ENCODE results near the gene PTPRK. TPM values are rescaled to one million over a fixed set of nuclear protein-coding genes. Genes with fewer than 3 reads are reported as not detected.
A peak's percentile ranks its signal among the peaks of the same experiment; 100 is the strongest.

The PTPRK gene
- total and polyA plus RNA-seq, 4 donors, result 8.2 to 224 (median 42.9) TPM

GRCh38 chr6:128131036-128131435 lies 389.4 kb downstream of the PTPRK start:
- no peak overlapping the region for H3K4me3 ChIP-seq
- no peaks in the 10 kb centered on the region for H3K36me3 ChIP-seq (ENCODE audit: control insufficient read depth in 4 of 4, insufficient read depth in 4 of 4, low read length in 4 of 4)
- DNase-seq (peak in 2 of 3 donors; percentile 45 to 48), ATAC-seq (ENCODE audit: insufficient read depth, low FRiP score) (no peak)
- H3K9ac ChIP-seq (ENCODE audit: insufficient read depth in 1 of 2, low read length in 2 of 2), result no peak overlapping the region
- H3K4me1 ChIP-seq (ENCODE audit: control insufficient read depth in 5 of 5, insufficient read depth in 5 of 5, low read length in 5 of 5), result peaks cover 0 to 14% (median 7%) of the 10 kb centered on the region in 5 donors
- WGBS, 2 donors, result 91 to 93% methylated on average over 4 of the region's 4 CpGs
- H3K9me3 ChIP-seq (ENCODE audit: control insufficient read depth in 4 of 4, insufficient read depth in 3 of 4, low read length in 3 of 4), result no peaks in the 10 kb centered on the region
- no peak for TF ChIP-seq CTCF (IDR thresholded peaks at IDR 0.05; ENCODE audit: control extremely low read depth, extremely low read depth)
- peak overlapping the region in 1 of 2 donors; percentile 40 for H3K27ac ChIP-seq (ENCODE audit: low read depth in 1 of 2, low read length in 1 of 2)
- H3K27me3 ChIP-seq (ENCODE audit: control insufficient read depth in 3 of 3, insufficient read depth in 3 of 3, low read length in 2 of 3), result no peaks in the 10 kb centered on the region

DNA sequence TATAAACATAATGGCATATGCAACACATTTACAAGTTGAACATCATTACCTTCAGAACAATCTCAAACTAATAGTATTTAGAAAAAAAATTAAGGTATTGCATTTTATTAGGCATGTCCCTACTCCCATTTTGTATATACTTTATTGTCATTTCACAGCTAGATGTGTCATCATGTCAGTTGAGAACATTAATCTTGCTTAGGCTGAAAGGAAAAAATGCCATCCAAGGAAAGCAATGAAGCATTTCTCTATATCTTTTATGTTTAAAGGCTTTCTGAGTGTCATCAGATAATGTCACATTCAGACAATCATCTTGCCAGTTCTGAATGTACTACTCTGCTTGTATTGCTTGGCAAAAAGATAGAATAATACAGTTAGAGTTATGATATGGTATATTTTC lies 390.7 kb downstream of the PTPRK start:
- Histone ChIP-seq H3K4me3 (no peak overlapping the region), H3K9ac (ENCODE audit: insufficient read depth in 1 of 2, low read length in 2 of 2) (no peak overlapping the region), H3K36me3 (ENCODE audit: control insufficient read depth in 4 of 4, insufficient read depth in 4 of 4, low read length in 4 of 4) (no peaks in the 10 kb centered on the region), H3K9me3 (ENCODE audit: control insufficient read depth in 4 of 4, insufficient read depth in 3 of 4, low read length in 3 of 4) (no peaks in the 10 kb centered on the region), H3K4me1 (ENCODE audit: control insufficient read depth in 5 of 5, insufficient read depth in 5 of 5, low read length in 5 of 5) (peaks cover 0 to 14% (median 7%) of the 10 kb centered on the region in 5 donors), H3K27ac (ENCODE audit: low read depth in 1 of 2, low read length in 1 of 2) (no peak overlapping the region), H3K27me3 (ENCODE audit: control insufficient read depth in 3 of 3, insufficient read depth in 3 of 3, low read length in 2 of 3) (no peaks in the 10 kb centered on the region)
- DNase-seq (no peak), ATAC-seq (ENCODE audit: insufficient read depth, low FRiP score) (no peak)
- no peak for TF ChIP-seq CTCF (IDR thresholded peaks at IDR 0.05; ENCODE audit: control extremely low read depth, extremely low read depth)

GRCh38 chr6:128127650-128128049 lies 392.7 kb downstream of the PTPRK start:
- TF ChIP-seq CTCF (IDR thresholded peaks at IDR 0.05; ENCODE audit: control extremely low read depth, extremely low read depth), result no peak
- no peaks in the 10 kb centered on the region for H3K36me3 ChIP-seq (ENCODE audit: control insufficient read depth in 4 of 4, insufficient read depth in 4 of 4, low read length in 4 of 4)
- ATAC-seq (ENCODE audit: insufficient read depth, low FRiP score) (no peak), DNase-seq (no peak)
- H3K4me3 ChIP-seq, result no peak overlapping the region
- no peak overlapping the region for H3K27ac ChIP-seq (ENCODE audit: low read depth in 1 of 2, low read length in 1 of 2)
- no peaks in the 10 kb centered on the region for H3K27me3 ChIP-seq (ENCODE audit: control insufficient read depth in 3 of 3, insufficient read depth in 3 of 3, low read length in 2 of 3)
- no peaks in the 10 kb centered on the region for H3K9me3 ChIP-seq (ENCODE audit: control insufficient read depth in 4 of 4, insufficient read depth in 3 of 4, low read length in 3 of 4)
- H3K4me1 ChIP-seq (ENCODE audit: control insufficient read depth in 5 of 5, insufficient read depth in 5 of 5, low read length in 5 of 5), result peaks cover 0 to 14% (median 7%) of the 10 kb centered on the region in 5 donors
- WGBS, 2 donors, result 94 to 100% methylated on average over 1 of the region's 1 CpG
- H3K9ac ChIP-seq (ENCODE audit: insufficient read depth in 1 of 2, low read length in 2 of 2), result no peak overlapping the region

DNA sequence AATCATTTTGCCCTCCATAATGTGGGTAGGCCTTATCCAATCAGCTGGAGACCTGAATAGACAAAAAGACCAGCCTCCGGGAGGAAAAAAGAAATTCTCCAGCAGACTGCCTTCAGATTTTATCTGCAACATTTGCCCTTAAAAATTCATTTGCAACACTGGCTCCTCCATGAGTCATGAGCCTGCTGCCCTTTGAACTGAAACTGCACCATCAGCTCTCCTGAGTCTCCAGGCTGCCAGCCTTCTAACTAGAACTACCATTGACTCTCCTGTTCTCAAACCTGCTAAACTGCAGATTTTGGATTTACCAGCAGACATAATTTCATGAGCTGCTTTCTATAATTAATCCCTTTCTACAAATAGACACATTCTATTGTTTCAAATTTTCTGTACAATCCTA lies 395.7 kb downstream of the PTPRK start:
- Histone ChIP-seq H3K9ac (ENCODE audit: insufficient read depth in 1 of 2, low read length in 2 of 2) (no peak overlapping the region), H3K36me3 (ENCODE audit: control insufficient read depth in 4 of 4, insufficient read depth in 4 of 4, low read length in 4 of 4) (no peaks in the 10 kb centered on the region), H3K27me3 (ENCODE audit: control insufficient read depth in 3 of 3, insufficient read depth in 3 of 3, low read length in 2 of 3) (no peaks in the 10 kb centered on the region), H3K4me3 (no peak overlapping the region), H3K9me3 (ENCODE audit: control insufficient read depth in 4 of 4, insufficient read depth in 3 of 4, low read length in 3 of 4) (no peaks in the 10 kb centered on the region), H3K27ac (ENCODE audit: low read depth in 1 of 2, low read length in 1 of 2) (no peak overlapping the region), H3K4me1 (ENCODE audit: control insufficient read depth in 5 of 5, insufficient read depth in 5 of 5, low read length in 5 of 5) (no peaks in the 10 kb centered on the region)
- 89 to 94% methylated on average over 1 of the region's 1 CpG for WGBS, 2 donors
- TF ChIP-seq CTCF (IDR thresholded peaks at IDR 0.05; ENCODE audit: control extremely low read depth, extremely low read depth), result no peak
- no peak for ATAC-seq (ENCODE audit: insufficient read depth, low FRiP score)
- DNase-seq, result no peak

Data from lung (tissue), 12 donors.